GM19397 (cell line): Measurements from ENCODE around the gene KHDC3L.
"Not testable (repeated sequence)": the region's sequence is repeated elsewhere in the genome, so short reads cannot be mapped to it uniquely, and the experiment has no call there.

Source experiments
- ATAC-seq: cut with Tn5 transposase; IDR thresholded peaks from one replicate; pipeline ENCODE4 v1.9.1; 2021; ENCODE audit warnings: mild to moderate bottlenecking, moderate library complexity; ENCODE audit not compliant: unreplicated experiment

Gene KHDC3L

GRCh38 chr6:73369157-73369556 is 6.7 kb downstream of the KHDC3L start:
- ATAC-seq = no peak

- no peak for ATAC-seq
Observed at GRCh38 chr6:73369563-73369962, 7.1 kb downstream of the KHDC3L start, which contains the start of gene OOEP. Gene OOEP, minus strand, starts transcription at chr6:73369897. Its CDS starts 105 bp downstream, at chr6:73369792.

GRCh38 chr6:73371984-73372383 is 9.5 kb downstream of the KHDC3L start:
- no peak for ATAC-seq

DNA sequence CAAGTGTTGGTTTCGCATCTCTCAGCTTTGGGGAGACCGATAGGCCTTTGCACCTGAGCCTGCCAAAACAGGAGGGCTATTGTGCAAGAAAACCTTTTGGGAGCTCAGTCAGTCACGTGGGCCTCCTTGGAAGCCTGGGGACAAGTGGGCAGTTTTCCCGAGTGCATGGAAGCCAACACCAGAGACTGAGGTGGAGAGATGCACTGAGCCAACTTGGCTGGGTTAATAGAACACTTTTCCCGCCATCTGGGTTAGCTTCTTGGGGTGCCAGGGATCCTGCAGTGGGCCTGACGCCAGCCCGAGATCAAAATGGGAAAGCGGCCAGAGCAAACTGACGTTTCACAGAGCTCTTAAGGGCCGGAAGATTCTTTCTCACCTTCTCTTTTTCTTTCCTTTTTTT is 10.1 kb downstream of the KHDC3L start:
- no peak for ATAC-seq

DNA sequence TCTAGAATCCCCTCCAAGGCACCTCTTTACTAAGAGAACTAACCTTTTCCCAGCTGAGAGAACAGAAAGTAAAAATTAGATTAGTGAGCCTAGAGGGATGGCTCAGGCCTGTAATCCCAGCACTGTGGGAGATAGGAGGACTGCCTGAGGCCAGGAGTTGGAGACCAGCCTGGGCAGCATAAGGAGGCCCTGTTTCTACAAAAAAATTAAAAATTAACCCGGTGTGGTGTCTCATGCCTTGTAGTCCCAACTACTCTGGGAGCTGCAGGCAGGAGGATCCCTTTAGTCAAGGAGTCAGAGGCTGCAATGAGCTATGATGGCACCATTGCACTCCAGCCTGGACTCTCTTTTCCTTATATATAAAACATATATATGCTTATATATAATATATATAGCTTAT is 12.8 kb downstream of the KHDC3L start:
- ATAC-seq = no peak

- no peak for ATAC-seq
Observed at GRCh38 chr6:73377225-73377624, 14.8 kb downstream of the KHDC3L start.

- not testable (repeated sequence) for ATAC-seq
Observed at GRCh38 chr6:73381531-73381930, 19.1 kb downstream of the KHDC3L start.

- no peak for ATAC-seq
Observed at GRCh38 chr6:73382462-73383113, 20.1 kb downstream of the KHDC3L start.

- peak; percentile 14 for ATAC-seq
Observed at GRCh38 chr6:73388433-73388799, 26.0 kb downstream of the KHDC3L start.

DNA sequence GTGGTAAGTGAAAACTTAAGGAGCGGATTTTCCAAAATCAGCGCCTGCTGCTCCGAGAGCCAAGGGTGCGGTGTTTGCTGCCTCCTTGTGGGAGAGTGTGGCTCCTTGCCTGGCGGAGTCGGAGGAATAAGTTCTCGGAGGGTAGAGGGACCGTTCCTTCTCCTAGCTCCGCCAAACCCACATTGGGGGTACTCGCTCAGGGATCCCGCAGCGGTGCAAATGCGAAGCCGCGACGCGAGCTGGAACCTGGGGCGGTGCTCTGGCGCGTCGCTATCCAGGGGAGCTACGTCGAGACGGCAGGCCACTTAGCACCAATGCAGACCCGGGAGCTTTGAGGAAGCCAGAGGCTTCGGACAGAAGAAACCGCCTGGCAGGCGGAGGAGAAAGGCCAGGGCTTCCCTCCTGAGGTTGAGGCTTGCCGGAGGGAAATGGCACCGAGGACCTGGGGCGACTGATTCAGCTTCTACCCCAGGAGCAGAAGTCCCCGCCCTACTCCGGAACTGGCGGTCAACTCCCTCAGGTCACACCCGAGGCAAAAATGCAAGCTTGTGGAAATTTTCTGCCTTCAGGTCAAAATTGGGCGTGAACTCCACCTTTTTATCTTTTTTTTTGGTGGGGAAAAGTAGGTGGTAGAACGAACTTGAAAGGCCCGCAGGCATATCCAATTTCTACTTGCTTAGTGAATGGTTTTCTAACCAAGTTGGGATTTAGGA is 26.5 kb downstream of the KHDC3L start:
- ATAC-seq = peak; percentile 79

- ATAC-seq = no peak
Observed at GRCh38 chr6:73389854-73390253, 27.4 kb downstream of the KHDC3L start.

GRCh38 chr6:73391675-73392074 is 29.2 kb downstream of the KHDC3L start:
- no peak for ATAC-seq

- ATAC-seq = not testable (repeated sequence)
Observed at GRCh38 chr6:73392188-73392587, 29.7 kb downstream of the KHDC3L start.

- ATAC-seq = no peak
Observed at GRCh38 chr6:73393278-73393677, 30.8 kb downstream of the KHDC3L start.

- ATAC-seq = no peak
Observed at GRCh38 chr6:73394577-73395354, 32.3 kb downstream of the KHDC3L start, which contains the start of gene DDX43. Gene DDX43, plus strand, starts transcription at chr6:73394828. Its CDS starts 78 bp downstream, at chr6:73394906.

GRCh38 chr6:73395875-73396274 is 33.4 kb downstream of the KHDC3L start:
- ATAC-seq = no peak

DNA sequence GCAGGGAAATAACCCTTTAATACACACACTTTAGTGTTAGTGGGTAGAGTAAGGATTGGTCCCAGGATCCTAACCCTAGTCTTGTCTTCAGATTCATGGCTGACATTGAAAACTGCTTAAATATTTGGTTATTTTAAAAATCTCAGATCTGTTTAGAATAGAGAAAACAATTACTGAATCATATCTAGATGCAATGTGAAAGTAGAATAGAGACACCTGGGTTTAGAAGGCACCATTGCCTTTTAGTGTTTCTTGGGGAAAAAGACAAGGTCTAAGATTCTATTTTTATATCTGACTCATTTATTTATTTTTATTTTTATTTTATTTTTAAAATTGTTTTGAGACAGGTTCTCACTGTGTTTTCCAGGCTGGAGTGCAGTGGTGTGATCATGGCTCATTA is 38.2 kb downstream of the KHDC3L start:
- ATAC-seq = no peak

DNA sequence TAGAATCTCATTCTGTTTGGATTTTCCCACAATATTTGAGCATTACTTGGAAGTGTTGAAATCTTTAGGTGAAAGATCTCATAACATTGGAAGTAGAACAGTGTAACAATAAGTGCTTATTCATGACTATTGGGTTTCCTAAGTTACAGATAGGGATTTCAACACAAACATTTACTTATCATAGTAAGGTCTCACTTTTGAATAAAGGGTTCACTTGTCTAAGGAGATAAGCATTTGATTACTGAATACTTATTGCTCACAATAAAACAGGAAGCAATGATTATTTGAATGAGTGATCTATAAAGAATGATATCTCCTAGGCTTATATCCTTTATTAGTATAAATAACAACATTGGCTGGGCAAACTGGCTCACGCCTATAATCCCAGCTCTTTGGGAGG is 46.9 kb downstream of the KHDC3L start:
- no peak for ATAC-seq

- no peak for ATAC-seq
Observed at GRCh38 chr6:73413102-73413501, 50.6 kb downstream of the KHDC3L start.
